GM18517 (cell line): ENCODE results near the gene SLC25A38.

Experiments used
- ATAC-seq: cut with Tn5 transposase; IDR thresholded peaks from one replicate; pipeline ENCODE4 v1.9.1; 2021; ENCODE audit warnings: mild to moderate bottlenecking, moderate library complexity; ENCODE audit not compliant: unreplicated experiment

SLC25A38 gene

GRCh38 chr3:39376959-39377634 lies 6.1 kb upstream of the SLC25A38 start:
- no peak for ATAC-seq

DNA sequence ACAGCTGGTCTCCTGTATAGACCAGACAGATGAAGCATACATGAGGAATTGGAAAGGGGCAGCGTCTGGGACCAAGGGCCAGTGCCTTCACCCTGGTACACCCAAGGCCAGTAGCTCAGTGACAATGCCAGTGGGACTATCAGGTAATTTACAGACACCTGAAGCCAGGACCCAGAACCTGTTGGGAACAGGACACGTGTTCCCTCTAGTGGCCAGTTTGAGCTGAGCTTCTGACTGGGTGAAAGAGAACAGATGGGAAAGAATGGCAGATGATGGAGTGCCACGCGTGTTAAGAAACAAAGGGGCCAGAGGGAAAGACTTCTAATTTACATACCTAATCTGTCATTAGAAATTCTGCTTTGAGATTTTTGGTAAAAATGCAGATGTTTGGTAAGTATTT lies 5.1 kb upstream of the SLC25A38 start:
- no peak for ATAC-seq

- ATAC-seq = no peak
These were observed 4.0 kb upstream of the SLC25A38 start for GRCh38 chr3:39378957-39379777.

- no peak for ATAC-seq
These were observed 3.4 kb upstream of the SLC25A38 start for GRCh38 chr3:39379778-39380155.

- no peak for ATAC-seq
These were observed 1.7 kb upstream of the SLC25A38 start for GRCh38 chr3:39381432-39381831.

DNA sequence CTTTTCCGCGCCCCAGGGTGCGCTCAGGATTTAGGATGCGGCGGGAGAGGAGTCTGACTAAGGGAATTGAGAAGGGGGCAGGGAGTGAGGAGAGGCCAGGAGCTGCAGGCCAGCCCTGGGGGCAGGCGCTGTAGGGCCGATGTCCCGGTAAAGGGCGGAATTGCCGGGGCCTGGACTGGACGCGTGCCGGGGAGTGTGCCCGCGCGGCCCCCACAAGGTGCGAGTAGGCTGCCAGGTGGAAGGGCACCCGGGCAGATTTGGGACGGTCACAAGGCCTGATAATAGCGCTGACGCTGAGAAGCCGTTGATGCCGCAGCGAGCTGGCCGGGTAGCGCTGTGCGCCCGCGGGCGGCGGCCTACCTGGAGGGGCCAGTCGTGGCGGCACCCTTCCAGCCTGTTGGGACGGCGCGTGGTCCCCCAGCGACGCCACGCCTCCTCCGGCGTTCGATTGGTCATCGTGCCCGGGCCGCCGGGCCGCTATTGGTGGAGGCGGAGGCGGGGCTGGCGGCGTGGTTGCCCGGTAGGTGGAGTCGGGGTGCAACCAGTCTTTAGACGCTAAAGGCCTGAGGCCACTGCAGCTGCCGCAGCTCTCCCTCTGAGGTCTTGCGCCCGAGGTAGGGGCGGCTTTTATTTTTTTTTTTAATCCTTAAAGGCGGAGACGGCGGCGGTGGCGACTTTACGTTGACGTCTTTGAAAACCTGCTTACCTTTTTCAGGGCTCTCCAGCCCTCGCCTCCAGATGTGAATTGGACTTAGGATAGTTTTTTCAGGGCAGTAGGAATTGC lies 903 bp downstream of the SLC25A38 start:
- ATAC-seq = peak; percentile 57

- ATAC-seq = no peak
These were observed 1.5 kb downstream of the SLC25A38 start for GRCh38 chr3:39384665-39385000.

- ATAC-seq = no peak
These were observed 2.4 kb downstream of the SLC25A38 start for GRCh38 chr3:39385456-39386090.

GRCh38 chr3:39386318-39386717 lies 3.1 kb downstream of the SLC25A38 start:
- no peak for ATAC-seq

DNA sequence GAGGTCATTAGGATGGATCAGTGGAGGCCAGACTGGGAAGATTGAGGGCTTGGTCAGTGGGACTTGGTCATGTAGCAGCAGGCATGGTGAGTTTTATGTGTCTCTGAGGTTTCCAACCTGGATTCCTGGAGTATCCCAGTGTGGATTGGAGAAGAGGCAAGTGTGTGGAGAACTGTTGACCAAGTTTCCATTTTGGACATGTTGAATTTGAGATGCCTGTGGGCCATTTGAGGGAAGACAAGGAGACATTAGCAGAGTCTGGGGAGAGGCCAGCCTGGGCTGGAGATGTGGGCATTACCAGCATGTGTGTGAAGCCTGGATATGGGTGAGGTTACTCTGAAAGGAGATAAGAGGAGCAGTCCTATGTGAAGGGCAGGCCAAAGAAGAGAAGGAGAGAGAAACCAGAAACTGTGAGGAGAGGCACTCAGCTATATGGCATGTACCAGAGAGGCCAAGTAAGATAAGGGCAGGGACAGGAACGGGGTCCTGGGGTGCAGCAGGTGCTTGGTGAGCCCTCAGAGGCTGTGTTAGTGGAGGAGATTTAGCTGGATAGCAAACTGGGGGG lies 4.3 kb downstream of the SLC25A38 start:
- no peak for ATAC-seq

DNA sequence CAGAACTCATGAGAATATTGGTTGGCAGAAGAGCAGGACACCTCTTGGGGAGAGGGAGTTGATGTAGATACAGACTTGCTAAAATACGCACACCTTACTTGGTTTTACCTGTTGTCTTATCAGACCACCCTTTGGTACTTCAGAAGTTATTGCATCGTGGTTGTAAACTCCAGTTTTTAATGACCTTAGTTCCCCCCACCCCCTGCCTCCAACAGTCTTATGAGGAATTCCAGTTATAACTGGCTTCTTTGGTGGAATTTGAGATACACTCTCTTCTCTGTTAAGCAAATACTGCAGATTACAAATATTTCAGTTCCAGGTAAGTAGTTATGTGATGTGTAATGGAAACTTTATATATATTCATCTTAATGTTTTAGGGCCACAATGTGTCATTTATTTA lies 5.0 kb downstream of the SLC25A38 start:
- ATAC-seq = no peak

DNA sequence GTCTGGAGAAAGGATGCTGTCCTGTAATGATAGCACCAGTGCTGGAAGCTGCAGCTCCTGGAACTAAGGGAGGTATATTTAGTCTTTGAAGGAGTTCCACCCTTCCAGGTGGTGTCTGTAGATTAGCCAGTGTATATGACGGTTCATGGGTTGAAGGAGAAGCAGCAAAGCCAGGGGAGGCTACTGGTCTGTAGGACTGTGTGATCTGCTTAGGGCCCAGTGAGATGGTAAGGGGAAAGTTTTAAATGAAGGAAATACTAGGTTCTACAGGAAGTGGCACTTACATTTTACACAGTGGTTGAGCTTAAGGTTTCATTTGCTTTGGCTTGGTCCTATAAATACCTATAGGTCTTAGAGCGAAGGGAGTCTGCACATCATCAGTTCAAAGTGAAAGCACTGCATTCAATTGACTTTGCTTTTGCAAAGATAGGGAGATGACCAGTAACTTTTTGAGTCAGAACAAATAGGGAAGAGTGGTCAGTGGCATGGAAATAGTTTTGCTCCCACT lies 5.6 kb downstream of the SLC25A38 start:
- peak; percentile 86 for ATAC-seq

- ATAC-seq = no peak
These were observed 7.0 kb downstream of the SLC25A38 start for GRCh38 chr3:39390181-39390580.

GRCh38 chr3:39396690-39397089 lies 13.5 kb downstream of the SLC25A38 start:
- ATAC-seq = no peak

DNA sequence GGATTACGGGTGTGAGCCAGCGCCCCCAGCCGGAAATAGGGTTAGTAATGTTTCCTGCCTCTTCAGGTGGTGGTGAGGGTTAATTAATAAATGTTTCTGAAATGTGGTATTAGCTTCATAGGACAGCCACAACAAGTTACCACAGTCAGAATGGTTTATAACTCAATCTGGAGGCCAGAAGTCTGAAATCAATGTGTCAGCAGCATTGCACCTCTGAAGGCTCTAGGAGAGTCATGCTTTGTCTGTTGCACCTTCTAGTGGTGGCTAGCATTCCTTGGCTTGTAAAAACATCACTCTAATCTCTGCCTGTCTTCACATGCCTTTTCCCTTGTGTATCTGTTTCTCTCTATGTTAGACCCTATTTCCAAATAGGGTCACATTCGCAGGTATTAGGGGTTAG lies 15.5 kb downstream of the SLC25A38 start:
- no peak for ATAC-seq

GRCh38 chr3:39401983-39402382 lies 18.8 kb downstream of the SLC25A38 start:
- no peak for ATAC-seq

DNA sequence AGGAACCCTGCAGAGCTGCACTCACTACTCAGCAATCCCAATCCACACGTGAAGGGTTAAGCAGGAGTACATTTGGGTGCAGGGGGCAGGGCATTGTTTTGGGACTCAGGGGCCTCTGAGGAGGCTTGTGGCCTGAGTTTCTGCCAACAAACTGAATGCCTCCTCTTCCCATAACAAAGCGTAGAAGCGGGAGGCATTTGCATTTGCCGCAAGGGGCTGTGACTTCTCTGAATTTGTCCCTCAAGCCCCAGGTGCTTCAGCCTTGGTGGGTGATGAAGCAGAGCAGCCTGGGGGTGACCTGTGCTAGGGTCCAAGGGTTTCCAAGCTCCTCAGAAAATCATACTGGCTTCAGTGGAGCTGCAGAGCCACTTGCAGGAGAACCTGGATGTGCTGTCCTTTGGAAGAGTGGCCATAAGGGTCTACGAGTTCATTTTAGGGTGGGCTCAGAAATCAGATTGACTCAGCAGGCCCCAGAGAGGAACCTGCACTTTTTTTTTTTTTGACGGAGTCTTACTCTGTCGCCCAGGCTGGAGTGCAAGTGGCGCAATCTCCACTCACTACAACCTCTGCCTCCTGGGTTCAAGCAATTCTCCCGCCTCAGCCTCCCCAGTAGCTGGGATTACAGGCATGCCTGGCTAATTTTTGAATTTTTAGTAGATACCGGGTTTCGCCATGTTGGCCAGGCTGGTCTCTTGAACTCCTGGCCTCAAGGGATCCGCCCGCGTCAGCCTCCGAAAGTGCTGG lies 21.9 kb downstream of the SLC25A38 start:
- ATAC-seq = no peak

- no peak for ATAC-seq
These were observed 22.7 kb downstream of the SLC25A38 start for GRCh38 chr3:39405687-39406367.
